ENCODE data around the gene ARMH3. TPM values are rescaled to one million over a fixed set of nuclear protein-coding genes. Genes with fewer than 3 reads are reported as not detected.

The ARMH3 gene
- total RNA-seq, 1 donor from 2014 or later, result 10.7 TPM

GRCh38 chr10:101859530-101859929 lies 196.4 kb downstream of the ARMH3 start:
- DNase-seq (ENCODE audit: low read depth), result no peak
- no peaks in the 10 kb centered on the region for H3K27me3 ChIP-seq (ENCODE audit: control insufficient read depth, insufficient read depth, low read length)
- no peaks in the 10 kb centered on the region for H3K36me3 ChIP-seq (ENCODE audit: control insufficient read depth, insufficient read depth, low read length)
- H3K4me3 ChIP-seq (ENCODE audit: low read depth, low read length), result no peak overlapping the region
- TF ChIP-seq, protein P1, sequence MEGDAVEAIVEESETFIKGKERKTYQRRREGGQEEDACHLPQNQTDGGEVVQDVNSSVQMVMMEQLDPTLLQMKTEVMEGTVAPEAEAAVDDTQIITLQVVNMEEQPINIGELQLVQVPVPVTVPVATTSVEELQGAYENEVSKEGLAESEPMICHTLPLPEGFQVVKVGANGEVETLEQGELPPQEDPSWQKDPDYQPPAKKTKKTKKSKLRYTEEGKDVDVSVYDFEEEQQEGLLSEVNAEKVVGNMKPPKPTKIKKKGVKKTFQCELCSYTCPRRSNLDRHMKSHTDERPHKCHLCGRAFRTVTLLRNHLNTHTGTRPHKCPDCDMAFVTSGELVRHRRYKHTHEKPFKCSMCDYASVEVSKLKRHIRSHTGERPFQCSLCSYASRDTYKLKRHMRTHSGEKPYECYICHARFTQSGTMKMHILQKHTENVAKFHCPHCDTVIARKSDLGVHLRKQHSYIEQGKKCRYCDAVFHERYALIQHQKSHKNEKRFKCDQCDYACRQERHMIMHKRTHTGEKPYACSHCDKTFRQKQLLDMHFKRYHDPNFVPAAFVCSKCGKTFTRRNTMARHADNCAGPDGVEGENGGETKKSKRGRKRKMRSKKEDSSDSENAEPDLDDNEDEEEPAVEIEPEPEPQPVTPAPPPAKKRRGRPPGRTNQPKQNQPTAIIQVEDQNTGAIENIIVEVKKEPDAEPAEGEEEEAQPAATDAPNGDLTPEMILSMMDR (IDR thresholded peaks at IDR 0.05; ENCODE audit: insufficient read depth, low read length, poor library complexity, severe bottlenecking), result no peak

GRCh38 chr10:101858723-101859500 lies 197.1 kb downstream of the ARMH3 start:
- TF ChIP-seq, protein P1 (IDR thresholded peaks at IDR 0.05; ENCODE audit: insufficient read depth, low read length, poor library complexity, severe bottlenecking), result no peak

GRCh38 chr10:101857802-101858476 lies 198.0 kb downstream of the ARMH3 start:
- H3K4me3 ChIP-seq (ENCODE audit: low read depth, low read length), result no peak overlapping the region
- TF ChIP-seq, protein P1 (IDR thresholded peaks at IDR 0.05; ENCODE audit: insufficient read depth, low read length, poor library complexity, severe bottlenecking), result no peak
- H3K27me3 ChIP-seq (ENCODE audit: control insufficient read depth, insufficient read depth, low read length), result no peaks in the 10 kb centered on the region
- no peaks in the 10 kb centered on the region for H3K36me3 ChIP-seq (ENCODE audit: control insufficient read depth, insufficient read depth, low read length)
- DNase-seq (ENCODE audit: low read depth), result no peak

More at GRCh38 chr10:101858723-101859500, 197.1 kb downstream of the ARMH3 start:
- no peak for DNase-seq (ENCODE audit: low read depth)
- H3K27me3 ChIP-seq (ENCODE audit: control insufficient read depth, insufficient read depth, low read length), result no peaks in the 10 kb centered on the region
- no peaks in the 10 kb centered on the region for H3K36me3 ChIP-seq (ENCODE audit: control insufficient read depth, insufficient read depth, low read length)
- H3K4me3 ChIP-seq (ENCODE audit: low read depth, low read length), result no peak overlapping the region

- Histone ChIP-seq H3K4me3 (ENCODE audit: low read depth, low read length) (no peak overlapping the region), H3K27me3 (ENCODE audit: control insufficient read depth, insufficient read depth, low read length) (no peaks in the 10 kb centered on the region), H3K36me3 (ENCODE audit: control insufficient read depth, insufficient read depth, low read length) (no peaks in the 10 kb centered on the region)
- TF ChIP-seq, protein P1 (IDR thresholded peaks at IDR 0.05; ENCODE audit: insufficient read depth, low read length, poor library complexity, severe bottlenecking), result no peak
- DNase-seq (ENCODE audit: low read depth), result no peak
These were observed 199.3 kb downstream of the ARMH3 start for GRCh38 chr10:101856626-101857025.

GRCh38 chr10:101851411-101852116 lies 204.4 kb downstream of the ARMH3 start:
- H3K36me3 ChIP-seq (ENCODE audit: control insufficient read depth, insufficient read depth, low read length), result no peaks in the 10 kb centered on the region
- DNase-seq (ENCODE audit: low read depth), result no peak
- H3K4me3 ChIP-seq (ENCODE audit: low read depth, low read length), result no peak overlapping the region
- TF ChIP-seq, protein P1 (IDR thresholded peaks at IDR 0.05; ENCODE audit: insufficient read depth, low read length, poor library complexity, severe bottlenecking), result no peak
- H3K27me3 ChIP-seq (ENCODE audit: control insufficient read depth, insufficient read depth, low read length), result no peaks in the 10 kb centered on the region

Data from kidney epithelial cell (primary cell).